ENCODE measurements around the gene CCDC51.

GRCh38 chr3:48410205-48411040, 29.5 kb downstream of the CCDC51 start:
- TF ChIP-seq CTCF (conservative IDR thresholded peaks at IDR 0.05; ENCODE audit: low read depth, low read length) (no peak), EZH2phosphoT487 (IDR thresholded peaks at IDR 0.05; ENCODE audit: borderline replicate concordance, low read length) (no peak)
